MCF 10A (cell line): ENCODE results near the gene ACCS. TPM values are rescaled to one million over a fixed set of nuclear protein-coding genes. Genes with fewer than 3 reads are reported as not detected.

Source experiments
- BruUV-seq: library from RNA; stranded (reverse); fragments of 400-500 nt; replicated peaks from 2 replicates; lab custom pipeline; 2021; lab: Mats Ljungman, UMichigan
- CTCF ChIA-PET: fragments of 300-600 bp; sonication (Branson Sonifier 250); formaldehyde crosslinking; extraction: SDS; loops from one replicate; lab custom pipeline; 2021; ENCODE audit warnings: antibody characterized with exemption, inconsistent platforms; lab: Yijun Ruan, JAX
- POLR2A ChIA-PET: fragments of 300-600, 350-650 bp; sonication (Branson Sonifier 250); formaldehyde crosslinking; extraction: SDS; loops from one replicate; lab custom pipeline; 2020; ENCODE audit warnings: antibody characterized with exemption, inconsistent platforms; lab: Yijun Ruan, JAX
- DNase-seq: peaks from one replicate; pipeline ENCODE4 v3.0.0-alpha.2; 2018; ENCODE audit not compliant: unreplicated experiment
- H3K27ac Mint-ChIP-seq: one replicate; pipeline ENCODE4 v1.8.0; 2022; ENCODE audit warnings: mild to moderate bottlenecking, low read depth, mixed read lengths; ENCODE audit not compliant: unreplicated experiment
- H3K27me3 Mint-ChIP-seq: one replicate; pipeline ENCODE4 v1.8.0; 2022; ENCODE audit warnings: mixed read lengths; ENCODE audit not compliant: insufficient read depth, unreplicated experiment
- H3K36me3 Mint-ChIP-seq: one replicate; pipeline ENCODE4 v1.8.0; 2022; ENCODE audit warnings: mild to moderate bottlenecking, moderate library complexity, mixed read lengths; ENCODE audit not compliant: insufficient read depth, unreplicated experiment
- H3K4me1 Mint-ChIP-seq: one replicate; pipeline ENCODE4 v1.8.0; 2022; ENCODE audit warnings: mixed read lengths; ENCODE audit not compliant: insufficient read depth, unreplicated experiment
- H3K4me3 Mint-ChIP-seq: one replicate; pipeline ENCODE4 v1.8.0; 2022; ENCODE audit warnings: mild to moderate bottlenecking, moderate library complexity, mixed read lengths; ENCODE audit not compliant: unreplicated experiment
- H3K9me3 Mint-ChIP-seq: one replicate; pipeline ENCODE4 v1.8.0; 2022; ENCODE audit warnings: mixed read lengths; ENCODE audit not compliant: unreplicated experiment
- intact Hi-C: fragments of 100-400 bp; cut with micrococcal nuclease; formaldehyde crosslinking; loops from 2 replicates; pipeline ENCODE4 v1.14.1; 2022
- total RNA-seq: library from RNA; stranded (reverse); gene quantifications from 2 replicates; pipeline ENCODE4 v1.2.3, GENCODE V29; 2022
- TF ChIP-seq, protein P1 (sequence below): fragments of 200-600 bp; IDR thresholded peaks from one replicate; pipeline ENCODE4 v1.8.0; 2022; ENCODE audit warnings: antibody characterized with exemption, mild to moderate bottlenecking; ENCODE audit not compliant: unreplicated experiment

The ACCS gene
- total RNA-seq, 1 experiment from 2014 or later, result 7.9 TPM

DNA sequence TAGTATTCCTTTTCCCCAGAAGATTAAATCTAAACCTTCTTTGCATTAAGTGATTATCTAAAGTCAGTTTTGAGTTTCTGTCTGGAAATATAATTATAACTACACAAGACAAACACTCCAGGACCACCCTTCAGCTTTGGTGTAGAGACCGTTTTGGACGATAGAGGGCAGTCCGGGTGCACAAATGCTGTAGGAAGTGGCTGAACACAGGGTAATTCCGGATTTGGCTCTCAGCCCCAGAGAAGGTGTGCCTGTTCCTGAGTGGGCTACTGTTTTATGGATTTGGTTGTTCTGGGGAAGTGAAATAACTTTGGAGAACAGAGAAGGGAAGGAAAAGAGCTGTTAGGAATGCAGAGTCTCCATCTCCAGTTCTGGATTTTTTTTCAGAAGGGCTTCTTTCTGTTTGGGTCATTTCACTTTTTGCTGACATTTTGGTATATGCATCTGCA, 44.2 kb downstream of the ACCS start:
- DNase-seq, result peak; percentile 56
- intact Hi-C loops, result loop anchor here (5.0 kb wide), 1 partner anchor 427 kb away; no protein-coding TSS in a partner anchor
- Mint-ChIP-seq H3K27ac (no peak overlapping the region), H3K4me3 (no peak overlapping the region), H3K4me1 (peaks cover 13% of the 10 kb centered on the region), H3K36me3 (peaks cover 48% of the 10 kb centered on the region), H3K27me3 (no peaks in the 10 kb centered on the region), H3K9me3 (no peaks in the 10 kb centered on the region)
- CTCF ChIA-PET, result interaction anchor here (0.6 to 2.1 kb wide), 20 partner anchors 9 to 310 kb away, joined by 3 to 15 read pairs (median 4); partner anchors contain the start of gene EXT2
- no TSS peak for BruUV-seq
- POLR2A ChIA-PET, result interaction anchor here (1.1 kb wide), 1 partner anchor 15 kb away, joined by 4 read pairs; the partner anchor contains the start of gene EXT2
- TF ChIP-seq, protein P1, sequence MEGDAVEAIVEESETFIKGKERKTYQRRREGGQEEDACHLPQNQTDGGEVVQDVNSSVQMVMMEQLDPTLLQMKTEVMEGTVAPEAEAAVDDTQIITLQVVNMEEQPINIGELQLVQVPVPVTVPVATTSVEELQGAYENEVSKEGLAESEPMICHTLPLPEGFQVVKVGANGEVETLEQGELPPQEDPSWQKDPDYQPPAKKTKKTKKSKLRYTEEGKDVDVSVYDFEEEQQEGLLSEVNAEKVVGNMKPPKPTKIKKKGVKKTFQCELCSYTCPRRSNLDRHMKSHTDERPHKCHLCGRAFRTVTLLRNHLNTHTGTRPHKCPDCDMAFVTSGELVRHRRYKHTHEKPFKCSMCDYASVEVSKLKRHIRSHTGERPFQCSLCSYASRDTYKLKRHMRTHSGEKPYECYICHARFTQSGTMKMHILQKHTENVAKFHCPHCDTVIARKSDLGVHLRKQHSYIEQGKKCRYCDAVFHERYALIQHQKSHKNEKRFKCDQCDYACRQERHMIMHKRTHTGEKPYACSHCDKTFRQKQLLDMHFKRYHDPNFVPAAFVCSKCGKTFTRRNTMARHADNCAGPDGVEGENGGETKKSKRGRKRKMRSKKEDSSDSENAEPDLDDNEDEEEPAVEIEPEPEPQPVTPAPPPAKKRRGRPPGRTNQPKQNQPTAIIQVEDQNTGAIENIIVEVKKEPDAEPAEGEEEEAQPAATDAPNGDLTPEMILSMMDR, result peak; percentile 61

- TF ChIP-seq, protein P1, result no peak
- Mint-ChIP-seq H3K27ac (no peak overlapping the region), H3K4me1 (peaks cover 13% of the 10 kb centered on the region), H3K36me3 (peaks cover 60% of the 10 kb centered on the region), H3K27me3 (no peaks in the 10 kb centered on the region), H3K4me3 (no peak overlapping the region), H3K9me3 (no peaks in the 10 kb centered on the region)
- POLR2A ChIA-PET, result no interaction called here
- intact Hi-C loops, result loop anchor here (5.0 kb wide), 1 partner anchor 425 kb away; no protein-coding TSS in a partner anchor
- CTCF ChIA-PET, result interaction anchor here (0.7 kb wide), 1 partner anchor 246 kb away, joined by 3 read pairs; no protein-coding TSS in a partner anchor
- no TSS peak for BruUV-seq
- peak; percentile 62 for DNase-seq
These were observed 46.2 kb downstream of the ACCS start for GRCh38 chr11:44112091-44112821.

DNA sequence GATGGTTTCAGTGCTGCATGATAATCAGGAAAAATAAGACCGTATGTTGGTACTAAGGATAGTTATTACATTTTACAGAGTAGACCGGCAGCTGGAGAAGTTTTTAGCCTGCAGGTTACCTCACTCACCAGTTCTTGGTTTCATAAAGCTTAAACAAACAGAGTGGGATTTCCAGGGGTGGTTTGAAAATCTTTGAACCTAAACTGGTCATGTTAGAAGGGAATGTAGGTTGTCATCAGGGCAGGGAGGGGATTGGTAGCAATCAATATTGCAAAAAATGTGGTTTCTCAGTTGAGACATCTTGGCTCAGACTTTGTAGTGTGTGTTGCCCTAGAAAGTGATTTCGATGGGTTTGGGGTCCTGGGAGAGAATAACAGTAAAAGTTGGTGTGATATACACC, 46.9 kb downstream of the ACCS start:
- POLR2A ChIA-PET, result no interaction called here
- TF ChIP-seq, protein P1, result no peak
- no peaks in the 10 kb centered on the region for H3K9me3 Mint-ChIP-seq
- H3K27me3 Mint-ChIP-seq, result no peaks in the 10 kb centered on the region
- CTCF ChIA-PET, result interaction anchor here (2.6 kb wide), 1 partner anchor 19 kb away, joined by 11 read pairs; no protein-coding TSS in a partner anchor
- BruUV-seq, result no TSS peak
- peaks cover 13% of the 10 kb centered on the region for H3K4me1 Mint-ChIP-seq
- DNase-seq, result no peak
- H3K36me3 Mint-ChIP-seq, result peaks cover 55% of the 10 kb centered on the region
- intact Hi-C loops, result loop anchor here (5.0 kb wide), 1 partner anchor 424 kb away; no protein-coding TSS in a partner anchor
- no peak overlapping the region for H3K27ac Mint-ChIP-seq
- no peak overlapping the region for H3K4me3 Mint-ChIP-seq

GRCh38 chr11:44113572-44113971, 47.5 kb downstream of the ACCS start:
- H3K9me3 Mint-ChIP-seq, result no peaks in the 10 kb centered on the region
- ChIA-PET CTCF (interaction anchor here (0.5 to 2.6 kb wide), 2 partner anchors 20 to 260 kb away, joined by 3 to 11 read pairs; no protein-coding TSS in a partner anchor), POLR2A (interaction anchor here (0.9 kb wide), 1 partner anchor 18 kb away, joined by 5 read pairs; the partner anchor contains the start of gene EXT2)
- intact Hi-C loops, result loop anchor here (5.0 kb wide), 1 partner anchor 424 kb away; no protein-coding TSS in a partner anchor
- peaks cover 59% of the 10 kb centered on the region for H3K36me3 Mint-ChIP-seq
- H3K4me1 Mint-ChIP-seq, result peaks cover 13% of the 10 kb centered on the region
- H3K27ac Mint-ChIP-seq, result no peak overlapping the region
- no peak overlapping the region for H3K4me3 Mint-ChIP-seq
- no TSS peak for BruUV-seq
- no peak for DNase-seq
- TF ChIP-seq, protein P1, result no peak
- H3K27me3 Mint-ChIP-seq, result no peaks in the 10 kb centered on the region
